Esophagus muscularis mucosa (tissue), 4 donors: ENCODE data around the gene GPR137B. TPM values are rescaled to one million over a fixed set of nuclear protein-coding genes. Genes with fewer than 3 reads are reported as not detected.

Source experiments
- DNase-seq: peaks from one replicate; pipeline ENCODE4 v3.0.0-alpha.2; 2017; ENCODE audit errors: extremely low spot score
- H3K27ac ChIP-seq, 4 donors: fragments of 200-600 bp; sonication (generic); replicated peaks in 1 of 4; 1 replicate in 3 of 4; 2 replicates in 1 of 4; pipeline ENCODE4 v1.5.1; 2016 to 2019; ENCODE audit warnings: mild to moderate bottlenecking in 1 of 4
- H3K27me3 ChIP-seq, 4 donors: fragments of 200-600 bp; sonication (generic); one replicate each; pipeline versions ENCODE4 v1.5.1 to v1.6.0; 2016 to 2019
- H3K36me3 ChIP-seq, 4 donors: fragments of 200-600 bp; sonication (generic); one replicate each; pipeline ENCODE4 v1.5.1; 2016 to 2019
- H3K4me1 ChIP-seq, 4 donors: fragments of 200-600 bp; sonication (generic); one replicate each; pipeline ENCODE4 v1.5.1; 2016 to 2019
- H3K4me3 ChIP-seq, 4 donors: fragments of 200-600 bp; sonication (generic); 1 replicate in 2 of 4; 2 replicates in 2 of 4; pipeline ENCODE4 v1.5.1; 2016 to 2019; ENCODE audit warnings: mild to moderate bottlenecking in 4 of 4, moderate library complexity in 1 of 4
- H3K9me3 ChIP-seq, 4 donors: fragments of 200-600 bp; sonication (generic); 1 replicate in 3 of 4; 2 replicates in 1 of 4; pipeline ENCODE4 v1.5.1; 2016 to 2019
- CTCF ChIP-seq, 3 experiments: fragments of 200-600 bp in 2 of 3; fragments of 450-650 bp in 1 of 3; sonication (generic) in 2 of 3; IDR thresholded peaks; one replicate each; pipeline ENCODE4 v1.5.1; 2017 to 2019; ENCODE audit warnings: antibody characterized with exemption in 3 of 3, mild to moderate bottlenecking in 2 of 3, moderate library complexity in 1 of 3
- EP300 ChIP-seq: sonication (generic); formaldehyde crosslinking; IDR thresholded peaks from one replicate; pipeline ENCODE4 v1.6.1; 2017; ENCODE audit warnings: antibody characterized with exemption
- POLR2A ChIP-seq: fragments of 450-650 bp; IDR thresholded peaks from one replicate; pipeline ENCODE4 v1.6.1; 2017; ENCODE audit warnings: antibody characterized with exemption, moderate library complexity, mild to moderate bottlenecking, low read depth
- POLR2AphosphoS5 ChIP-seq, 2 donors: sonication (generic); formaldehyde crosslinking; IDR thresholded peaks; one replicate each; pipeline ENCODE4 v1.6.1; 2017; ENCODE audit warnings: antibody characterized with exemption in 2 of 2
- WGBS: methylation state at CpG from one replicate; pipeline ENCODE4 v1.1.5; 2018; 5-methylcytosine and 5-hydroxymethylcytosine counted together
- intact Hi-C: fragments of 100-400 bp; cut with DNase I; formaldehyde crosslinking; loops from one replicate; pipeline ENCODE4 v1.15.1; 2023
- total RNA-seq, 4 donors: library from RNA; depleted of rRNA; stranded (reverse); fragments of >200 nt; gene quantifications; one replicate each; pipeline versions ENCODE4 v1.1.0 to v1.2.1, GENCODE V29; 2016

The GPR137B gene
- total RNA-seq, 4 donors from 2014 or later: 14.5 to 21.3 (median 15.7) TPM

GRCh38 chr1:236220473-236220872 is 78.1 kb downstream of the GPR137B start:
- H3K36me3 ChIP-seq: peaks cover 0 to 32% (median 4%) of the 10 kb centered on the region in 4 donors
- 97% methylated on average over 1 of the region's 1 CpG for WGBS

GRCh38 chr1:236222632-236223031 is 80.3 kb downstream of the GPR137B start:
- WGBS: 100% methylated on average over 1 of the region's 1 CpG
- no peak overlapping the region for H3K4me3 ChIP-seq
- peaks cover 0 to 35% (median 9%) of the 10 kb centered on the region in 4 donors for H3K36me3 ChIP-seq
- H3K9me3 ChIP-seq: no peaks in the 10 kb centered on the region
- no peak for DNase-seq
- H3K27me3 ChIP-seq: no peaks in the 10 kb centered on the region
- no peak overlapping the region for H3K27ac ChIP-seq
- H3K4me1 ChIP-seq: no peaks in the 10 kb centered on the region
- intact Hi-C loops: no loop called here
- TF ChIP-seq POLR2AphosphoS5 (IDR thresholded peaks at IDR 0.05) (no peak), EP300 (no peak), POLR2A (no peak), CTCF (IDR thresholded peaks at IDR 0.05) (no peak)

More at GRCh38 chr1:236220473-236220872, 78.1 kb downstream of the GPR137B start:
- DNase-seq: no peak
- Histone ChIP-seq H3K4me3 (no peak overlapping the region), H3K9me3 (no peaks in the 10 kb centered on the region), H3K27ac (no peak overlapping the region), H3K4me1 (no peaks in the 10 kb centered on the region), H3K27me3 (no peaks in the 10 kb centered on the region)
- TF ChIP-seq EP300: no peak
- TF ChIP-seq CTCF (IDR thresholded peaks at IDR 0.05): no peak
- no peak for TF ChIP-seq POLR2AphosphoS5 (IDR thresholded peaks at IDR 0.05)
- TF ChIP-seq POLR2A: no peak
- intact Hi-C loops: no loop called here

GRCh38 chr1:236228411-236228810 is 86.1 kb downstream of the GPR137B start:
- H3K4me1 ChIP-seq: no peaks in the 10 kb centered on the region
- H3K9me3 ChIP-seq: no peaks in the 10 kb centered on the region
- no peak for DNase-seq
- TF ChIP-seq POLR2AphosphoS5 (IDR thresholded peaks at IDR 0.05): no peak
- no peak for TF ChIP-seq POLR2A
- TF ChIP-seq EP300: no peak
- no peaks in the 10 kb centered on the region for H3K27me3 ChIP-seq
- H3K27ac ChIP-seq: no peak overlapping the region
- intact Hi-C loops: no loop called here
- H3K36me3 ChIP-seq: peaks cover 0 to 43% (median 9%) of the 10 kb centered on the region in 4 donors
- 85% methylated on average over 4 of the region's 4 CpGs for WGBS
- H3K4me3 ChIP-seq: no peak overlapping the region

- intact Hi-C loops: no loop called here
- TF ChIP-seq POLR2A: no peak
- Histone ChIP-seq H3K27ac (no peak overlapping the region), H3K27me3 (no peaks in the 10 kb centered on the region), H3K4me1 (no peaks in the 10 kb centered on the region), H3K36me3 (peaks cover 0 to 33% (median 0%) of the 10 kb centered on the region in 4 donors), H3K9me3 (no peaks in the 10 kb centered on the region), H3K4me3 (no peak overlapping the region)
- WGBS: 84% methylated on average over 3 of the region's 3 CpGs
- no peak for DNase-seq
Measured at GRCh38 chr1:236235116-236235515, 92.8 kb downstream of the GPR137B start.

GRCh38 chr1:236239092-236239585 is 96.8 kb downstream of the GPR137B start:
- no peak for TF ChIP-seq EP300
- no peak for TF ChIP-seq POLR2A
- no peak for TF ChIP-seq POLR2AphosphoS5 (IDR thresholded peaks at IDR 0.05)
- no peak for TF ChIP-seq CTCF (IDR thresholded peaks at IDR 0.05)
- 62% methylated on average over 1 of the region's 1 CpG for WGBS
- no peak for DNase-seq
- Histone ChIP-seq H3K27ac (no peak overlapping the region), H3K4me3 (no peak overlapping the region), H3K36me3 (peaks cover 0 to 37% (median 4%) of the 10 kb centered on the region in 4 donors), H3K9me3 (no peaks in the 10 kb centered on the region), H3K4me1 (no peaks in the 10 kb centered on the region), H3K27me3 (no peaks in the 10 kb centered on the region)
- intact Hi-C loops: no loop called here

- Histone ChIP-seq H3K4me1 (no peaks in the 10 kb centered on the region), H3K9me3 (no peaks in the 10 kb centered on the region), H3K36me3 (peaks cover 0 to 32% (median 4%) of the 10 kb centered on the region in 4 donors), H3K27me3 (no peaks in the 10 kb centered on the region), H3K4me3 (no peak overlapping the region), H3K27ac (no peak overlapping the region)
- intact Hi-C loops: no loop called here
- TF ChIP-seq CTCF (IDR thresholded peaks at IDR 0.05) (no peak), EP300 (no peak), POLR2A (no peak), POLR2AphosphoS5 (IDR thresholded peaks at IDR 0.05) (no peak)
- DNase-seq: no peak
- WGBS: 96% methylated on average over 3 of the region's 3 CpGs
Measured at GRCh38 chr1:236240675-236241074, 98.3 kb downstream of the GPR137B start.
